Esophagus squamous epithelium (tissue), 4 donors: ENCODE data around the gene ANO6.

Experiments used
- CTCF ChIP-seq, 6 experiments: fragments of 450-650 bp in 4 of 6; fragments of 200-600 bp in 2 of 6; sonication (generic) in 2 of 6; IDR thresholded peaks; one replicate each; pipeline ENCODE4 v1.5.1; 2016 to 2019; ENCODE audit warnings: antibody characterized with exemption in 6 of 6, mild to moderate bottlenecking in 4 of 6, moderate library complexity in 4 of 6
- POLR2A ChIP-seq, 4 donors: fragments of 450-650 bp; IDR thresholded peaks; one replicate each; pipeline ENCODE4 v1.6.1; 2017; ENCODE audit warnings: antibody characterized with exemption in 4 of 4, mild to moderate bottlenecking in 4 of 4, moderate library complexity in 3 of 4

GRCh38 chr12:45337835-45338234 lies 121.9 kb downstream of the ANO6 start:
- TF ChIP-seq POLR2A (IDR thresholded peaks at IDR 0.05) (no peak), CTCF (IDR thresholded peaks at IDR 0.05) (no peak)
